PC-9 (cell line): ENCODE data around the gene SENP6. TPM values are rescaled to one million over a fixed set of nuclear protein-coding genes. Genes with fewer than 3 reads are reported as not detected.

Experiments used
- BruUV-seq: library from RNA; stranded (reverse); fragments of 400-500 nt; replicated peaks from 2 replicates; lab custom pipeline; 2021; lab: Mats Ljungman, UMichigan
- CTCF ChIA-PET: fragments of 300-600 bp; sonication (Branson Sonifier 250); formaldehyde crosslinking; loops from one replicate; lab custom pipeline; 2022; ENCODE audit warnings: antibody characterized with exemption; lab: Charles Lee
- POLR2A ChIA-PET: fragments of 300-600 bp; sonication (Branson Sonifier 250); formaldehyde crosslinking; loops from one replicate; lab custom pipeline; 2022; ENCODE audit warnings: antibody characterized with exemption; ENCODE audit not compliant: unreplicated experiment; lab: Charles Lee
- DNase-seq, 2 experiments: peaks; one replicate each; pipeline versions ENCODE4 v3.0.0 to v3.0.0-alpha.2; 2015 to 2022; ENCODE audit warnings: mixed read lengths in 1 of 2
- H2AFZ ChIP-seq: fragments of 200-600 bp; sonication (generic); 2 replicates; pipeline ENCODE4 v1.8.1; 2017; ENCODE audit warnings: antibody characterized with exemption
- H3F3A ChIP-seq: fragments of 200-600 bp; sonication (generic); 2 replicates; pipeline ENCODE4 v1.8.1; 2017; ENCODE audit warnings: antibody characterized with exemption, mild to moderate bottlenecking, low read depth; ENCODE audit not compliant: insufficient read depth
- H3K27ac ChIP-seq: fragments of 200-600 bp; sonication (generic); 2 replicates; pipeline ENCODE4 v1.6.1; 2016; ENCODE audit warnings: mixed run types
- H3K27me3 ChIP-seq: fragments of 200-600 bp; sonication (generic); 2 replicates; pipeline ENCODE4 v1.6.1; 2016; ENCODE audit warnings: low read depth, mixed run types; ENCODE audit not compliant: insufficient read depth
- H3K36me3 ChIP-seq: fragments of 200-600 bp; sonication (generic); 2 replicates; pipeline ENCODE4 v1.6.1; 2016; ENCODE audit warnings: low read depth, mixed run types
- H3K4me1 ChIP-seq: fragments of 200-600 bp; sonication (generic); replicated peaks from 2 replicates; pipeline ENCODE4 v1.6.1; 2016; ENCODE audit warnings: mixed run types; ENCODE audit not compliant: insufficient read depth
- H3K4me2 ChIP-seq: fragments of 200-600 bp; sonication (generic); 2 replicates; pipeline ENCODE4 v1.6.1; 2017; ENCODE audit warnings: mixed run types
- H3K4me3 ChIP-seq: fragments of 200-600 bp; sonication (generic); 2 replicates; pipeline ENCODE4 v1.6.1; 2016; ENCODE audit warnings: mixed run types
- H3K79me2 ChIP-seq: fragments of 200-600 bp; sonication (generic); 2 replicates; pipeline ENCODE4 v1.6.1; 2017; ENCODE audit warnings: low read depth, mixed run types
- H3K9me2 ChIP-seq: fragments of 200-600 bp; sonication (generic); 2 replicates; pipeline ENCODE4 v1.8.1; 2017; ENCODE audit warnings: mild to moderate bottlenecking; ENCODE audit not compliant: insufficient read depth
- H3K9me3 ChIP-seq: fragments of 200-600 bp; sonication (generic); 2 replicates; pipeline ENCODE4 v1.8.1; 2016; ENCODE audit warnings: low read depth; ENCODE audit not compliant: insufficient read depth
- H4K20me1 ChIP-seq: fragments of 200-600 bp; sonication (generic); 2 replicates; pipeline ENCODE4 v1.8.1; 2017; ENCODE audit not compliant: insufficient read depth
- CTCF ChIP-seq: fragments of 200-600 bp; sonication (generic); conservative IDR thresholded peaks from 2 replicates; pipeline ENCODE4 v1.6.1; 2017; ENCODE audit warnings: mixed run types, antibody characterized with exemption, mild to moderate bottlenecking, moderate library complexity
- EZH2 ChIP-seq: fragments of 200-600 bp; sonication (generic); IDR thresholded peaks from 2 replicates; pipeline ENCODE4 v1.8.0; 2017; ENCODE audit warnings: antibody characterized with exemption, low read depth
- intact Hi-C: fragments of 100-400 bp; cut with micrococcal nuclease; formaldehyde crosslinking; loops from one replicate; pipeline ENCODE4 v1.10.0; 2022; ENCODE audit not compliant: unreplicated experiment
- total RNA-seq: library from RNA; stranded (reverse); gene quantifications from 2 replicates; pipeline ENCODE4 v1.2.3, GENCODE V29; 2021

SENP6 gene
- total RNA-seq, 1 experiment from 2014 or later = 70.4 TPM

- H3K9me2 ChIP-seq = no peaks in the 10 kb centered on the region
- ChIA-PET CTCF (no interaction called here), POLR2A (no interaction called here)
- intact Hi-C loops = no loop called here
- no peak overlapping the region for H2AFZ ChIP-seq
- H3K27ac ChIP-seq = no peak overlapping the region
- peaks cover 69% of the 10 kb centered on the region for H3K79me2 ChIP-seq
- BruUV-seq = no TSS peak
- DNase-seq = no peak
- peaks cover 8% of the 10 kb centered on the region; the same call in 1 of the 2 replicates for H3K36me3 ChIP-seq
- no peaks in the 10 kb centered on the region for H3K9me3 ChIP-seq
- no peaks in the 10 kb centered on the region for H3F3A ChIP-seq
- no peaks in the 10 kb centered on the region for H3K27me3 ChIP-seq
- TF ChIP-seq CTCF (no peak), EZH2 (no peak)
- H3K4me2 ChIP-seq = no peak overlapping the region
- H3K4me1 ChIP-seq = no peaks in the 10 kb centered on the region
- no peak overlapping the region for H3K4me3 ChIP-seq
- H4K20me1 ChIP-seq = no peaks in the 10 kb centered on the region; the same call in 1 of the 2 replicates
Observed at GRCh38 chr6:75766387-75766786, 164.7 kb downstream of the SENP6 start.

Other genes with a start within 250 kb of the SENP6 start
- gene FILIP1, start 108.1 kb upstream of the SENP6 start, total RNA-seq = 0.15 TPM in 1 of 2 replicates, not detected in the other
- gene MYO6, start 147.4 kb downstream of the SENP6 start, total RNA-seq = 93.0 and 98.2 TPM in 2 replicates